PC-3 (cell line): ENCODE data around the gene NLGN4X.

ENCODE experiments used
- EZH2 ChIP-seq: fragments of 300-600 bp; sonication (generic); IDR thresholded peaks from one replicate; pipeline ENCODE4 v1.6.1; 2017; ENCODE audit warnings: antibody characterized with exemption, mild to moderate bottlenecking, low read length; ENCODE audit not compliant: unreplicated experiment
- EZH2phosphoT487 ChIP-seq: fragments of 300-600 bp; sonication (generic); IDR thresholded peaks from 2 replicates; pipeline ENCODE4 v1.6.1; 2018; ENCODE audit warnings: mild to moderate bottlenecking, antibody characterized with exemption, low read length, borderline replicate concordance
- TF ChIP-seq, protein P1 (sequence below): fragments of 300-600 bp; sonication (generic); conservative IDR thresholded peaks from 2 replicates; pipeline ENCODE4 v1.5.1; 2017; ENCODE audit warnings: antibody characterized with exemption, low read depth, mild to moderate bottlenecking, low read length

DNA sequence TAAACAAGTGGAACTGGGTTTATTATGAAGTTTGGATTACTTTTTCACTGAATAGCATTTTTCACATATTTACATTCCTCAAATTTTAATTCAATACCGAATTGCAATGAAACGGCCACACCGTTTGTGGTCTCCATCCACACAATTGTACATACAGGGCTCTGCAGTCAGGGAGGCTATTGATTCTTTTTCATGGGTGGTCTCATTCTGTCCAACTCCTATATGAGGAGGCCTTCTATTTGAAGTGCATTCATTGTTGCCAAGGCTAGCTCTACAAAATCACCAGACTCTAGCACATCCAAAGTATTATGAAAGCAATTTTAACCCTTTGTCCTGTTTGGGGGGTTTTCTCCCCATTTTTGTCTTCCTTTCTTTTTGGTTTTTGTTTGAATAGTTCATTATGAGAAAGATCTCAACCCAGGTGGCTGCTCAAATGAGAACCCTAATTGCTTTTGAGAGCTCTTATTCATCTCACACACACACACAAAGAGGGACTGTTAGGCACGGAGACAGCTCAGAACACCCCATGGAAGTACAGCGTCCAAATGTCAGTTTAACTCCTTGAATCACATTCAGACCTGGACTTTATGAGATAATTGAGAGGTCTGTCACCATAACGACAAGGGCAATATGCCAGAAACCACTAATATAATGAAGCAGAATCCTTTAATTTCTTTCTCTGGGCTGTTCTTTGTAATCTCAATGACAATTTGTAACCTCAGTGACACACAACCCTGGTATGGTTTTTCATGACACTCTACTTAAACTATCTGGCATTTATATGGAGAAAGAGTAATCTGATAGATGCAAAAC is 79.4 kb downstream of the NLGN4X start:
- TF ChIP-seq, protein P1, sequence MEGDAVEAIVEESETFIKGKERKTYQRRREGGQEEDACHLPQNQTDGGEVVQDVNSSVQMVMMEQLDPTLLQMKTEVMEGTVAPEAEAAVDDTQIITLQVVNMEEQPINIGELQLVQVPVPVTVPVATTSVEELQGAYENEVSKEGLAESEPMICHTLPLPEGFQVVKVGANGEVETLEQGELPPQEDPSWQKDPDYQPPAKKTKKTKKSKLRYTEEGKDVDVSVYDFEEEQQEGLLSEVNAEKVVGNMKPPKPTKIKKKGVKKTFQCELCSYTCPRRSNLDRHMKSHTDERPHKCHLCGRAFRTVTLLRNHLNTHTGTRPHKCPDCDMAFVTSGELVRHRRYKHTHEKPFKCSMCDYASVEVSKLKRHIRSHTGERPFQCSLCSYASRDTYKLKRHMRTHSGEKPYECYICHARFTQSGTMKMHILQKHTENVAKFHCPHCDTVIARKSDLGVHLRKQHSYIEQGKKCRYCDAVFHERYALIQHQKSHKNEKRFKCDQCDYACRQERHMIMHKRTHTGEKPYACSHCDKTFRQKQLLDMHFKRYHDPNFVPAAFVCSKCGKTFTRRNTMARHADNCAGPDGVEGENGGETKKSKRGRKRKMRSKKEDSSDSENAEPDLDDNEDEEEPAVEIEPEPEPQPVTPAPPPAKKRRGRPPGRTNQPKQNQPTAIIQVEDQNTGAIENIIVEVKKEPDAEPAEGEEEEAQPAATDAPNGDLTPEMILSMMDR = no peak
- no peak for TF ChIP-seq EZH2
- TF ChIP-seq EZH2phosphoT487 = no peak
